ENCODE results near the gene GLO1. TPM values are rescaled to one million over a fixed set of nuclear protein-coding genes. Genes with fewer than 3 reads are reported as not detected.

GLO1 gene
- total and polyA plus RNA-seq, 9 of the 15 experiments (the other 6 are each of a cell fraction or from before 2014, with no cell fraction given) = 155 to 331 (median 203) TPM

DNA sequence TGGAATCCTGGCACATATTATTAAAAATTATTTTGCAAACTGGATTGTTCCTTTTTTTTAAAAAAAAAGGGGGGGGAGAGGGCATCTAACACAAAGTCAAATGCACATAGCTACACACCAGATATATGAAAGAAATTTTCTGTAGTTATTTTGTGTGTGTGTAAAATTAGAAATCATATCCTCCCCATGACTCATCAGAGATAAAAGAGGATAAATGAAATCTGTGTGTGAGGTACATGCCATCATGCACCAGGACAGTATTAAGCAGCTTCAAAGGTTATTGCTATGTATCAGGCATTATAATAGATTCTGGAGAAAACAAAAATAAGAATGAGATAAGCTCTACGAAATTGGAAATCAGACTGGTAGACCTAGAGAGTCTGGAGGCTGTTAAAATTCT lies 68.4 kb downstream of the GLO1 start:
- ATAC-seq (no peak), DNase-seq (ENCODE audit: extremely low read depth in 1 of 4, low spot score in 3 of 4) (no peak), FAIRE-seq (no peak)
- in situ Hi-C loops (cut with MboI) = no loop called here
- ChIA-PET POLR2A (no interaction called here), CTCF (ENCODE audit: low intra/inter-chr PET ratio) (no interaction called here)
- no TSS peak for BruUV-seq (replicated peaks)
- Histone ChIP-seq H3K79me2 (ENCODE audit: control insufficient read depth, insufficient read depth, low read length) (no peaks in the 10 kb centered on the region), H3K9ac (ENCODE audit: insufficient read depth in 1 of 2, low read depth in 2 of 2, low read length in 2 of 2) (no peak overlapping the region), H4K20me1 (replicated peaks; ENCODE audit: control insufficient read depth, insufficient read depth, low read length) (no peaks in the 10 kb centered on the region), H3K27ac (ENCODE audit: extremely low read depth, low read depth, low read length) (no peak overlapping the region), H3K9me1 (ENCODE audit: control insufficient read depth, insufficient read depth, low read length) (no peaks in the 10 kb centered on the region), H3K4me3 (no peak overlapping the region), H3K4me1 (replicated peaks in 1 of 2; ENCODE audit: control insufficient read depth in 2 of 2, insufficient read depth in 2 of 2, low read length in 2 of 2) (peaks cover 5% of the 10 kb centered on the region in 2 experiments; a peak in 2 of 5 replicates), H2AFZ (ENCODE audit: low read depth, low read length) (no peak overlapping the region), H3K4me2 (ENCODE audit: insufficient read depth, low read length) (no peak overlapping the region), H3K9me3 (replicated peaks; ENCODE audit: control insufficient read depth, insufficient read depth, low read depth, low read length) (no peaks in the 10 kb centered on the region), H3K36me3 (ENCODE audit: control insufficient read depth, insufficient read depth, low read length) (no peaks in the 10 kb centered on the region), H3K27me3 (ENCODE audit: control insufficient read depth in 2 of 2, insufficient read depth in 2 of 2, low read length in 2 of 2) (peaks cover 11 to 18% of the 10 kb centered on the region in 2 experiments; a peak in 3 of 5 replicates)
- TF ChIP-seq POLR3A (IDR thresholded peaks at IDR 0.05; ENCODE audit: borderline replicate concordance, extremely low read depth, insufficient read depth, insufficient read length) (no peak), BHLHE40 (IDR thresholded peaks at IDR 0.05; ENCODE audit: low read length) (no peak), RBFOX2 (IDR thresholded peaks at IDR 0.05; ENCODE audit: low read depth, low read length) (no peak), KLF6 (CRISPR knock-in tag; IDR thresholded peaks at IDR 0.05; ENCODE audit: borderline replicate concordance) (no peak)
- intact Hi-C loops (cut with micrococcal nuclease) = no loop called here
- 4% methylated on average over 1 of the region's 1 CpG for WGBS (ENCODE audit: insufficient coverage, low coverage, missing lambda C conversion rate)

GRCh38 chr6:38632490-38632889 lies 70.5 kb downstream of the GLO1 start:
- 0% methylated on average over 1 of the region's 1 CpG for WGBS (ENCODE audit: insufficient coverage, low coverage, missing lambda C conversion rate)
- in situ Hi-C loops (cut with MboI) = no loop called here
- Histone ChIP-seq H3K79me2 (ENCODE audit: control insufficient read depth, insufficient read depth, low read length) (no peaks in the 10 kb centered on the region), H3K4me3 (no peak overlapping the region), H3K9me3 (replicated peaks; ENCODE audit: control insufficient read depth, insufficient read depth, low read depth, low read length) (no peaks in the 10 kb centered on the region), H3K4me1 (replicated peaks in 1 of 2; ENCODE audit: control insufficient read depth in 2 of 2, insufficient read depth in 2 of 2, low read length in 2 of 2) (no peaks in the 10 kb centered on the region), H4K20me1 (replicated peaks; ENCODE audit: control insufficient read depth, insufficient read depth, low read length) (no peaks in the 10 kb centered on the region), H3K9ac (ENCODE audit: insufficient read depth in 1 of 2, low read depth in 2 of 2, low read length in 2 of 2) (no peak overlapping the region), H3K27me3 (ENCODE audit: control insufficient read depth in 2 of 2, insufficient read depth in 2 of 2, low read length in 2 of 2) (peaks cover 4 to 5% of the 10 kb centered on the region in 2 experiments; a peak in 2 of 5 replicates), H3K27ac (ENCODE audit: extremely low read depth, low read depth, low read length) (no peak overlapping the region), H2AFZ (ENCODE audit: low read depth, low read length) (no peak overlapping the region), H3K36me3 (ENCODE audit: control insufficient read depth, insufficient read depth, low read length) (no peaks in the 10 kb centered on the region), H3K9me1 (ENCODE audit: control insufficient read depth, insufficient read depth, low read length) (no peaks in the 10 kb centered on the region), H3K4me2 (ENCODE audit: insufficient read depth, low read length) (no peak overlapping the region)
- DNase-seq (ENCODE audit: extremely low read depth in 1 of 4, low spot score in 3 of 4) (no peak), ATAC-seq (no peak), FAIRE-seq (no peak)
- intact Hi-C loops (cut with micrococcal nuclease) = no loop called here
- ChIA-PET POLR2A (no interaction called here), CTCF (ENCODE audit: low intra/inter-chr PET ratio) (no interaction called here)
- BruUV-seq (replicated peaks) = no TSS peak
- TF ChIP-seq ZNF583 (CRISPR knock-in tag; IDR thresholded peaks at IDR 0.05) (no peak), PBX2 (CRISPR knock-in tag; IDR thresholded peaks at IDR 0.05; ENCODE audit: low read depth) (no peak), PBX2 (tag; conservative IDR thresholded peaks at IDR 0.05; ENCODE audit: low read depth) (no peak), ZBTB12 (CRISPR knock-in tag; IDR thresholded peaks at IDR 0.05) (no peak), GTF2F1 (IDR thresholded peaks at IDR 0.05; ENCODE audit: low read depth, low read length) (no peak), ZNF3 (CRISPR knock-in tag; IDR thresholded peaks at IDR 0.05) (no peak)
- TF ChIP-seq, protein P1, sequence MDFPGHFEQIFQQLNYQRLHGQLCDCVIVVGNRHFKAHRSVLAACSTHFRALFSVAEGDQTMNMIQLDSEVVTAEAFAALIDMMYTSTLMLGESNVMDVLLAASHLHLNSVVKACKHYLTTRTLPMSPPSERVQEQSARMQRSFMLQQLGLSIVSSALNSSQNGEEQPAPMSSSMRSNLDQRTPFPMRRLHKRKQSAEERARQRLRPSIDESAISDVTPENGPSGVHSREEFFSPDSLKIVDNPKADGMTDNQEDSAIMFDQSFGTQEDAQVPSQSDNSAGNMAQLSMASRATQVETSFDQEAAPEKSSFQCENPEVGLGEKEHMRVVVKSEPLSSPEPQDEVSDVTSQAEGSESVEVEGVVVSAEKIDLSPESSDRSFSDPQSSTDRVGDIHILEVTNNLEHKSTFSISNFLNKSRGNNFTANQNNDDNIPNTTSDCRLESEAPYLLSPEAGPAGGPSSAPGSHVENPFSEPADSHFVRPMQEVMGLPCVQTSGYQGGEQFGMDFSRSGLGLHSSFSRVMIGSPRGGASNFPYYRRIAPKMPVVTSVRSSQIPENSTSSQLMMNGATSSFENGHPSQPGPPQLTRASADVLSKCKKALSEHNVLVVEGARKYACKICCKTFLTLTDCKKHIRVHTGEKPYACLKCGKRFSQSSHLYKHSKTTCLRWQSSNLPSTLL (IDR thresholded peaks at IDR 0.05) = no peak
